ENCODE results near the gene TMEM151B. TPM values are rescaled to one million over a fixed set of nuclear protein-coding genes. Genes with fewer than 3 reads are reported as not detected.
"Not testable (repeated sequence)": the region's sequence is repeated elsewhere in the genome, so short reads cannot be mapped to it uniquely, and the experiment has no call there.

The TMEM151B gene
- total and polyA plus RNA-seq, 7 donors = 0.16 to 1.1 (median 0.63) TPM; not detected in 2

DNA sequence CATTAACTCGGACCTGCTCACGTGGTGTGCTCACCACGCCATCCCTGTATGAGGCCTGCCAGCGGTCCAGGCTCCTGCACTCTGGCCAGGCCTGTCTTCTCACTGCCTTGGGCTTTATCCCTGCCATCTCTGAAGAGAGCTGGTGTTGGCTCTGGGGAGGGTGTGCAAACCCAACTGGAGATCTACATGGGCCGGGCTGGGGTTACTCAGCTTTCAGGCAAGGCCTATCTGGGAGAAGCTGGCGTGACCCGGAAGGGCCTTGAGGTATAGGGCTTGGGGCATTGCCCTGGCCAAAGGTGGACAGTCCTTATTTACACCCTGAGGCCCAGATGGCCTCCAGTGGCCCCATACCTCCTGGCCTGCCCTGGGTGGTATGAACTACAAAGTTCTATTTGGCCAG, 41.8 kb upstream of the TMEM151B start:
- intact Hi-C loops (cut with DNase I) = no loop called here
- DNase-seq = no peak
- H3K27ac ChIP-seq = peak overlapping the region; percentile 94 to 98 (median 97)
- peaks cover 24 to 42% (median 35%) of the 10 kb centered on the region in 4 donors for H3K36me3 ChIP-seq
- H3K9me3 ChIP-seq = no peaks in the 10 kb centered on the region
- H3K4me1 ChIP-seq = peaks cover 0 to 99% (median 96%) of the 10 kb centered on the region in 4 donors
- no peaks in the 10 kb centered on the region for H3K27me3 ChIP-seq
- TF ChIP-seq POLR2AphosphoS5 (IDR thresholded peaks at IDR 0.05) = no peak
- TF ChIP-seq EP300 (IDR thresholded peaks at IDR 0.05) = no peak
- TF ChIP-seq POLR2A (IDR thresholded peaks at IDR 0.05) = no peak
- no peak for TF ChIP-seq CTCF (IDR thresholded peaks at IDR 0.05)
- peak overlapping the region in 2 of 4 donors; percentile 39 for H3K4me3 ChIP-seq
- 94 to 95% methylated on average over 7 of the region's 7 CpGs for WGBS, 2 donors

GRCh38 chr6:44228836-44229235, 41.4 kb upstream of the TMEM151B start:
- TF ChIP-seq CTCF (IDR thresholded peaks at IDR 0.05) (no peak), EP300 (IDR thresholded peaks at IDR 0.05) (no peak), POLR2AphosphoS5 (IDR thresholded peaks at IDR 0.05) (no peak), POLR2A (IDR thresholded peaks at IDR 0.05) (no peak)
- no peaks in the 10 kb centered on the region for H3K9me3 ChIP-seq
- peaks cover 0 to 100% (median 98%) of the 10 kb centered on the region in 4 donors for H3K4me1 ChIP-seq
- H3K27me3 ChIP-seq = no peaks in the 10 kb centered on the region
- H3K36me3 ChIP-seq = peaks cover 24 to 42% (median 35%) of the 10 kb centered on the region in 4 donors
- no peak for DNase-seq
- peak overlapping the region; percentile 94 to 98 (median 97) for H3K27ac ChIP-seq
- WGBS, 2 donors = 81 to 84% methylated on average over 5 of the region's 5 CpGs
- intact Hi-C loops (cut with DNase I) = no loop called here
- peak overlapping the region in 1 of 4 donors; percentile 39 for H3K4me3 ChIP-seq

GRCh38 chr6:44229376-44230033, 40.7 kb upstream of the TMEM151B start:
- peak; percentile 62 for DNase-seq
- H3K27ac ChIP-seq = peak overlapping the region; percentile 94 to 98 (median 97)
- peaks cover 0 to 100% (median 98%) of the 10 kb centered on the region in 4 donors for H3K4me1 ChIP-seq
- peaks cover 24 to 42% (median 35%) of the 10 kb centered on the region in 4 donors for H3K36me3 ChIP-seq
- no peaks in the 10 kb centered on the region for H3K9me3 ChIP-seq
- intact Hi-C loops (cut with DNase I) = loop anchor here (10.0 kb wide), 1 partner anchor 135 kb away; no protein-coding TSS in a partner anchor
- TF ChIP-seq POLR2AphosphoS5 (IDR thresholded peaks at IDR 0.05) (no peak), POLR2A (IDR thresholded peaks at IDR 0.05) (no peak), EP300 (IDR thresholded peaks at IDR 0.05) (no peak), CTCF (IDR thresholded peaks at IDR 0.05) (no peak)
- 95 to 96% methylated on average over 11 of the region's 11 CpGs for WGBS, 2 donors
- H3K27me3 ChIP-seq = no peaks in the 10 kb centered on the region
- H3K4me3 ChIP-seq = no peak overlapping the region

GRCh38 chr6:44230034-44230675, 40.1 kb upstream of the TMEM151B start:
- intact Hi-C loops (cut with DNase I) = loop anchor here (10.0 kb wide), 1 partner anchor 135 kb away; no protein-coding TSS in a partner anchor
- no peak for DNase-seq
- no peak overlapping the region for H3K4me3 ChIP-seq

DNA sequence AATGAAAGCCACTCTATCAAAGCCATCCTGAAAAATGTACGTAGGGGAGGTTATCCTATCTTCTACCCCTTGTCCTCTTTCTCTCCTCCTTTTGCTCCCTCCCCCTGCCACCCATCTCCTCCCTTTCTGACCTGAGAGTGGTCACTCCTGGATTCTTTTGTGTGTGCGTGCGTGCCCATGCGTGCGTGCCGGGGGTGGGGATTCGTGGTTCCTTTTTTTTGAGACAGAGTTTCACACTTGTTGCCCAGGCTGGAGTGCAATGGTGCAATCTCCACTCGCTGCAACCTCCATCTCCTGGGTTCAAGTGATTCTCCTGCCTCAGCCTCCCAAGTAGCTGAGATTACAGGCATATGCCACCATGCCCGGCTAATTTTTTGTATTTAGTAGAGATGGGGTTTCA, 38.8 kb upstream of the TMEM151B start:
- not testable (repeated sequence) for H3K4me3 ChIP-seq, H3K27me3 ChIP-seq, H3K9me3 ChIP-seq, DNase-seq
- WGBS, 2 donors = 92 to 93% methylated on average over 9 of the region's 9 CpGs
- Histone ChIP-seq H3K36me3 (peaks cover 24 to 42% (median 35%) of the 10 kb centered on the region in 4 donors), H3K27ac (peak overlapping the region; percentile 94 to 98 (median 97)), H3K4me1 (peaks cover 0 to 100% (median 97%) of the 10 kb centered on the region in 4 donors)
- intact Hi-C loops (cut with DNase I) = loop anchor here (10.0 kb wide), 1 partner anchor 137 kb away; no protein-coding TSS in a partner anchor

More at GRCh38 chr6:44230034-44230675, 40.1 kb upstream of the TMEM151B start:
- Histone ChIP-seq H3K27me3 (no peaks in the 10 kb centered on the region), H3K4me1 (peaks cover 0 to 100% (median 98%) of the 10 kb centered on the region in 4 donors), H3K27ac (peak overlapping the region; percentile 94 to 98 (median 97)), H3K36me3 (peaks cover 24 to 42% (median 35%) of the 10 kb centered on the region in 4 donors), H3K9me3 (no peaks in the 10 kb centered on the region)
- no peak for TF ChIP-seq CTCF (IDR thresholded peaks at IDR 0.05)
- TF ChIP-seq POLR2AphosphoS5 (IDR thresholded peaks at IDR 0.05) = no peak
- TF ChIP-seq EP300 (IDR thresholded peaks at IDR 0.05) = no peak
- TF ChIP-seq POLR2A (IDR thresholded peaks at IDR 0.05) = no peak
- 94 to 97% methylated on average over 10 of the region's 10 CpGs for WGBS, 2 donors

Data from sigmoid colon (tissue), 7 donors.